Measurements from ENCODE around the gene GALNTL6. TPM values are rescaled to one million over a fixed set of nuclear protein-coding genes. Genes with fewer than 3 reads are reported as not detected.

The GALNTL6 gene
- total RNA-seq, 1 donor from 2014 or later = 0.34 TPM

DNA sequence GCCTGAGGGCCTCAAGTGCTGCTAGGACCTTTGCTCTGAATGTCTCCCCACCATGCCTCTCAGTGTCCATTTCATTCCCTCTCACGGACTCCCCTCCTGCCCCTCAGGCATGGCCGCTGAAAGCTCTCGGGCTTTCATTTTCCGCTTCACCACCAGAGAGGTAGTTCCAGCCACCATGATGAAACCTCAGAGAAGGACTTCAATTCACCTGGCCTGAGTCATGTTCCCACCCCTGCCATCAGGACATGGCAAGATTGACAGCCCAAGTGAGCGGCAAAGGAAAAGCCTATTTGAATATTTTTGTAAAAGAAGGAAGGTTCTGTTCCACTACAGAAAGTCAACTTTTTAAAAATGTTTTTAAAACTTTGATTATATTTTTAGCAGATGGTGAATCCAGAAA, 1106.1 kb downstream of the GALNTL6 start:
- no peak for DNase-seq
- Mint-ChIP-seq H3K27me3 (ENCODE audit: unreplicated experiment) (no peaks in the 10 kb centered on the region), H3K27ac (ENCODE audit: unreplicated experiment) (no peak overlapping the region), H3K9me3 (ENCODE audit: unreplicated experiment) (peaks cover 2% of the 10 kb centered on the region), H3K4me3 (ENCODE audit: unreplicated experiment) (no peak overlapping the region), H3K36me3 (ENCODE audit: unreplicated experiment) (no peaks in the 10 kb centered on the region), H3K4me1 (ENCODE audit: low read depth, unreplicated experiment) (no peaks in the 10 kb centered on the region)
- TF ChIP-seq, protein P1, sequence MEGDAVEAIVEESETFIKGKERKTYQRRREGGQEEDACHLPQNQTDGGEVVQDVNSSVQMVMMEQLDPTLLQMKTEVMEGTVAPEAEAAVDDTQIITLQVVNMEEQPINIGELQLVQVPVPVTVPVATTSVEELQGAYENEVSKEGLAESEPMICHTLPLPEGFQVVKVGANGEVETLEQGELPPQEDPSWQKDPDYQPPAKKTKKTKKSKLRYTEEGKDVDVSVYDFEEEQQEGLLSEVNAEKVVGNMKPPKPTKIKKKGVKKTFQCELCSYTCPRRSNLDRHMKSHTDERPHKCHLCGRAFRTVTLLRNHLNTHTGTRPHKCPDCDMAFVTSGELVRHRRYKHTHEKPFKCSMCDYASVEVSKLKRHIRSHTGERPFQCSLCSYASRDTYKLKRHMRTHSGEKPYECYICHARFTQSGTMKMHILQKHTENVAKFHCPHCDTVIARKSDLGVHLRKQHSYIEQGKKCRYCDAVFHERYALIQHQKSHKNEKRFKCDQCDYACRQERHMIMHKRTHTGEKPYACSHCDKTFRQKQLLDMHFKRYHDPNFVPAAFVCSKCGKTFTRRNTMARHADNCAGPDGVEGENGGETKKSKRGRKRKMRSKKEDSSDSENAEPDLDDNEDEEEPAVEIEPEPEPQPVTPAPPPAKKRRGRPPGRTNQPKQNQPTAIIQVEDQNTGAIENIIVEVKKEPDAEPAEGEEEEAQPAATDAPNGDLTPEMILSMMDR (IDR thresholded peaks at IDR 0.05; ENCODE audit: partially characterized antibody, unreplicated experiment) = no peak

GRCh38 chr4:172927096-172927814, 1114.1 kb downstream of the GALNTL6 start:
- no peak for DNase-seq
- H3K9me3 Mint-ChIP-seq (ENCODE audit: unreplicated experiment) = no peaks in the 10 kb centered on the region
- no peak overlapping the region for H3K4me3 Mint-ChIP-seq (ENCODE audit: unreplicated experiment)
- no peak overlapping the region for H3K27ac Mint-ChIP-seq (ENCODE audit: unreplicated experiment)
- H3K36me3 Mint-ChIP-seq (ENCODE audit: unreplicated experiment) = no peaks in the 10 kb centered on the region
- no peaks in the 10 kb centered on the region for H3K4me1 Mint-ChIP-seq (ENCODE audit: low read depth, unreplicated experiment)
- H3K27me3 Mint-ChIP-seq (ENCODE audit: unreplicated experiment) = no peaks in the 10 kb centered on the region
- TF ChIP-seq, protein P1 (IDR thresholded peaks at IDR 0.05; ENCODE audit: partially characterized antibody, unreplicated experiment) = no peak

GRCh38 chr4:172928347-172928746, 1115.1 kb downstream of the GALNTL6 start:
- TF ChIP-seq, protein P1 (IDR thresholded peaks at IDR 0.05; ENCODE audit: partially characterized antibody, unreplicated experiment) = no peak

DNA sequence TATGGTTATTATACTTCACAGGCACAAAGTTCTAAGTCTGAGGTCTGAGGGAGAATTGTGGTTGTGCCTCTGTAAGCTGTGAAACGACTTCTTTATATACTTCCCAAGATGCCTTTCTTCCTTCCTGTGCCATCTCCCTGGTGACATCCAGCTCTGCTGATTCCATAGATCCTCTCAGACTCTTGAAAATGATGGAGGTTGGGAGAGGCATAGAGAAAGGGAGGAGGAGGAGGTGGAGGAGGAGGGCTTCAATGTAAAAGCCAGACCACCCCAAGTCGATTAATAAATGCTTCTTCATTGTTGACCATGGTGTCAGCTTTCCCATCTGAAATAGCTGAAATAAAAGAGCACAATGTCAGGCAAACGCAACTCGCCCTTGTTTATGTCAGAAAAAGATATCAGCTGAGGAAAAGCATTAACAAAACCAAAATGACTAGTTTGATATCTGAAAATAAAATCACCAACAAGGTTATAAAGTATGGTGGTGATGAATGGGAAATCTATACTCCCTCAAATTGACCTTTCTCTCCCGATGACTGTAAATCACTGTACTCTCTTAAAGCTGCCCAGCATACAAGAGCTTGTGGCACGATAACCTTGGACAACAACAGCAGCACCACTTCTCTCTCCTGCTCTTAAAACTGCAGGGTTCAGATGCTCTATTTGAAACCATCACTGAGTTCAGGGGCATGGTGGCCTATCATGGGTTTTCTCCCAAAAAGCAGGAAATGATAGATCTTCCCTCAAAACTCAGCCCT, 1125.0 kb downstream of the GALNTL6 start:
- no peak for DNase-seq
- peaks cover 1% of the 10 kb centered on the region for H3K27me3 Mint-ChIP-seq (ENCODE audit: unreplicated experiment)

More at GRCh38 chr4:172928347-172928746, 1115.1 kb downstream of the GALNTL6 start:
- Mint-ChIP-seq H3K27ac (ENCODE audit: unreplicated experiment) (no peak overlapping the region), H3K4me1 (ENCODE audit: low read depth, unreplicated experiment) (no peaks in the 10 kb centered on the region), H3K27me3 (ENCODE audit: unreplicated experiment) (no peaks in the 10 kb centered on the region), H3K4me3 (ENCODE audit: unreplicated experiment) (no peak overlapping the region), H3K36me3 (ENCODE audit: unreplicated experiment) (no peaks in the 10 kb centered on the region), H3K9me3 (ENCODE audit: unreplicated experiment) (no peaks in the 10 kb centered on the region)
- DNase-seq = no peak

More for the DNA sequence above, 1125.0 kb downstream of the GALNTL6 start:
- no peak overlapping the region for H3K27ac Mint-ChIP-seq (ENCODE audit: unreplicated experiment)
- H3K36me3 Mint-ChIP-seq (ENCODE audit: unreplicated experiment) = no peaks in the 10 kb centered on the region
- no peaks in the 10 kb centered on the region for H3K4me1 Mint-ChIP-seq (ENCODE audit: low read depth, unreplicated experiment)
- no peak overlapping the region for H3K4me3 Mint-ChIP-seq (ENCODE audit: unreplicated experiment)
- H3K9me3 Mint-ChIP-seq (ENCODE audit: unreplicated experiment) = no peaks in the 10 kb centered on the region
- TF ChIP-seq, protein P1 (IDR thresholded peaks at IDR 0.05; ENCODE audit: partially characterized antibody, unreplicated experiment) = no peak

Measured in glutamatergic neuron (in vitro differentiated cells).